ENCODE results near the gene DDIT4. TPM values are rescaled to one million over a fixed set of nuclear protein-coding genes. Genes with fewer than 3 reads are reported as not detected.
"Not testable (repeated sequence)": the region's sequence is repeated elsewhere in the genome, so short reads cannot be mapped to it uniquely, and the experiment has no call there.

Gene DDIT4
- total and polyA plus RNA-seq, 2 experiments from 2014 or later = 114 to 136 TPM

GRCh38 chr10:72267819-72268399, 5.8 kb upstream of the DDIT4 start:
- DNase-seq (ENCODE audit: low spot score) = peak; percentile 52
- no peaks in the 10 kb centered on the region for H4K20me1 ChIP-seq (replicated peaks; ENCODE audit: insufficient read depth)
- H3K36me3 ChIP-seq (ENCODE audit: insufficient read depth) = no peaks in the 10 kb centered on the region
- peak overlapping the region; percentile 86 for H3K27ac ChIP-seq (ENCODE audit: low read depth)
- H3K4me2 ChIP-seq = peak overlapping the region; percentile 28; the same call in 1 of the 2 replicates
- no peak overlapping the region for H3K4me3 ChIP-seq
- TF ChIP-seq NANOG (IDR thresholded peaks at IDR 0.05; ENCODE audit: borderline replicate concordance) (no peak), JUNB (IDR thresholded peaks at IDR 0.05; ENCODE audit: unreplicated experiment) (no peak), ZNF331 (CRISPR knock-in tag; IDR thresholded peaks at IDR 0.05; ENCODE audit: low read depth) (no peak), EZH2phosphoT487 (IDR thresholded peaks at IDR 0.05; ENCODE audit: unreplicated experiment) (no peak)
- 0 out of 2 replicates have a peak, but pooled peaks cover 2% of the 10 kb centered on the region for H3K9me2 ChIP-seq (ENCODE audit: insufficient read depth)
- peak overlapping the region; percentile 22; the same call in 1 of the 3 replicates for H3K4me3 Mint-ChIP-seq
- peak; percentile 10 for ATAC-seq
- peaks cover 51% of the 10 kb centered on the region for H3K4me1 Mint-ChIP-seq
- no peaks in the 10 kb centered on the region; the same call in 2 of the 3 replicates for H3K9me3 Mint-ChIP-seq
- H3K27me3 ChIP-seq (ENCODE audit: insufficient read depth) = no peaks in the 10 kb centered on the region
- H3K4me1 ChIP-seq (ENCODE audit: insufficient read depth) = peaks cover 39% of the 10 kb centered on the region
- H3F3A ChIP-seq (replicated peaks; ENCODE audit: low read depth) = peaks cover 15% of the 10 kb centered on the region
- no peaks in the 10 kb centered on the region for H3K79me2 ChIP-seq (replicated peaks; ENCODE audit: insufficient read depth)
- H3K27ac Mint-ChIP-seq = peak overlapping the region; percentile 62
- peak overlapping the region; percentile 12 for H2AFZ ChIP-seq
- peaks cover 11% of the 10 kb centered on the region; the same call in 1 of the 3 replicates for H3K36me3 Mint-ChIP-seq (ENCODE audit: low read depth)
- H3K27me3 Mint-ChIP-seq (ENCODE audit: insufficient read depth, low read depth, poor library complexity) = peaks cover 21% of the 10 kb centered on the region

- not testable (repeated sequence) for H3K9me2 ChIP-seq (ENCODE audit: insufficient read depth); ATAC-seq; H2AFZ ChIP-seq; H4K20me1 ChIP-seq (replicated peaks; ENCODE audit: insufficient read depth); H3K79me2 ChIP-seq (replicated peaks; ENCODE audit: insufficient read depth); H3K4me3 ChIP-seq; H3K4me2 ChIP-seq; H3K36me3 ChIP-seq (ENCODE audit: insufficient read depth); H3K4me3 Mint-ChIP-seq; H3K27ac Mint-ChIP-seq; H3K9me3 Mint-ChIP-seq; H3K27ac ChIP-seq (ENCODE audit: low read depth); DNase-seq (ENCODE audit: low spot score); H3K27me3 ChIP-seq (ENCODE audit: insufficient read depth)
- peaks cover 15% of the 10 kb centered on the region for H3F3A ChIP-seq (replicated peaks; ENCODE audit: low read depth)
- Mint-ChIP-seq H3K36me3 (ENCODE audit: low read depth) (peaks cover 11% of the 10 kb centered on the region; the same call in 1 of the 3 replicates), H3K27me3 (ENCODE audit: insufficient read depth, low read depth, poor library complexity) (peaks cover 22% of the 10 kb centered on the region), H3K4me1 (peaks cover 48% of the 10 kb centered on the region)
- peaks cover 39% of the 10 kb centered on the region for H3K4me1 ChIP-seq (ENCODE audit: insufficient read depth)
These were observed 5.1 kb upstream of the DDIT4 start for GRCh38 chr10:72268475-72269200.

GRCh38 chr10:72270607-72271281, 3.0 kb upstream of the DDIT4 start:
- DNase-seq (ENCODE audit: low spot score) (no peak), ATAC-seq (no peak)
- Mint-ChIP-seq H3K9me3 (no peaks in the 10 kb centered on the region; the same call in 2 of the 3 replicates), H3K4me1 (peaks cover 41% of the 10 kb centered on the region), H3K27ac (peak overlapping the region; percentile 62), H3K4me3 (no peak overlapping the region; the same call in 2 of the 3 replicates), H3K27me3 (ENCODE audit: insufficient read depth, low read depth, poor library complexity) (peaks cover 28% of the 10 kb centered on the region), H3K36me3 (ENCODE audit: low read depth) (peaks cover 28% of the 10 kb centered on the region)
- Histone ChIP-seq H3K36me3 (ENCODE audit: insufficient read depth) (peaks cover 6% of the 10 kb centered on the region), H3K4me3 (no peak overlapping the region), H3K79me2 (replicated peaks; ENCODE audit: insufficient read depth) (peaks cover 19% of the 10 kb centered on the region), H3K9me2 (ENCODE audit: insufficient read depth) (0 out of 2 replicates have a peak, but pooled peaks cover 2% of the 10 kb centered on the region), H3K27ac (ENCODE audit: low read depth) (no peak overlapping the region), H4K20me1 (replicated peaks; ENCODE audit: insufficient read depth) (peaks cover 9% of the 10 kb centered on the region), H3F3A (replicated peaks; ENCODE audit: low read depth) (peaks cover 21% of the 10 kb centered on the region), H3K4me1 (ENCODE audit: insufficient read depth) (peaks cover 43% of the 10 kb centered on the region), H3K4me2 (no peak overlapping the region), H3K27me3 (ENCODE audit: insufficient read depth) (no peaks in the 10 kb centered on the region), H2AFZ (peak overlapping the region; percentile 14; the same call in 1 of the 2 replicates)
- no peak for TF ChIP-seq ZNF462 (CRISPR knock-in tag; IDR thresholded peaks at IDR 0.05)
- no peak for TF ChIP-seq POLR2AphosphoS5 (IDR thresholded peaks at IDR 0.05; ENCODE audit: low read depth)
- TF ChIP-seq ZNF331 (CRISPR knock-in tag; IDR thresholded peaks at IDR 0.05; ENCODE audit: low read depth) = no peak

Data from GM23338 (cell line).